ENCODE results near the gene KNDC1. TPM values are rescaled to one million over a fixed set of nuclear protein-coding genes. Genes with fewer than 3 reads are reported as not detected.

Gene KNDC1
- total RNA-seq, 1 experiment from 2014 or later, result 15.7 TPM

DNA sequence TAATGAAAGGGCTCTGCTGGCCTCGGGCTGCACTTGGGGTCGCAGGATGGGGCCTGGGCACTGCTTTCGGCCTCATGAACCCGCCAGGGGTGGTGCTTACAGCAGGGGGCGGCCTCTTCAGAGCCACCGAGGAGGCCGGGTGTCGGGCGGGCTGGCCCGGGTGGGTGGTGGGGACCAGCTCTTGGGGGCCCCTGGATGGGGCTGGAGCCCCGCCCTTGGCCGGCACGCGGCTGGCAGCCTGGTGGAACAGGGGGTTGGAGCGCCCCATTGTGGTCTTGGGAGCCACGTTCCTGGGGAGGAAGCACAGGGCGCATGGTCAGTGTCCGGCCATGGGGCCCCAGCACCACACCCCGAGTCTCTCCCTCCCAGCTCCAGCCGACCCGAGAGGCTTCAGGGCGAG, 107.8 kb downstream of the KNDC1 start:
- Histone ChIP-seq H3K4ac (ENCODE audit: low read depth, low read length) (no peak overlapping the region), H3K4me1 (ENCODE audit: insufficient read depth, low read length) (no peaks in the 10 kb centered on the region), H3T11ph (ENCODE audit: low read length) (no peak overlapping the region), H4K8ac (replicated peaks; ENCODE audit: insufficient read length, low read depth, low read length) (no peak overlapping the region), H2BK20ac (ENCODE audit: low read depth, low read length, poor library complexity, severe bottlenecking) (no peak overlapping the region), H3K79me2 (ENCODE audit: insufficient read depth, low read length) (no peaks in the 10 kb centered on the region), H3K4me2 (ENCODE audit: insufficient read depth, insufficient read length, low read length) (no peak overlapping the region), H3K18ac (ENCODE audit: insufficient read length, low read depth, low read length) (no peak overlapping the region), H4K5ac (ENCODE audit: insufficient read length, low read depth, low read length) (no peak overlapping the region), H2AFZ (ENCODE audit: low read length) (no peak overlapping the region), H3K56ac (ENCODE audit: insufficient read length, low read depth, low read length) (no peak overlapping the region), H2BK5ac (ENCODE audit: insufficient read length, low read length) (no peak overlapping the region), H3K9ac (ENCODE audit: extremely low read depth, insufficient read length, low read length) (no peak overlapping the region), H4K91ac (ENCODE audit: insufficient read length, low read depth, low read length) (no peak overlapping the region), H3K23me2 (ENCODE audit: insufficient read length, low read depth, low read length, poor library complexity, severe bottlenecking) (no peaks in the 10 kb centered on the region), H2BK15ac (ENCODE audit: low read depth, low read length) (no peak overlapping the region), H3K79me1 (ENCODE audit: insufficient read depth, low read depth, low read length, poor library complexity, severe bottlenecking) (no peaks in the 10 kb centered on the region), H3K9me3 (ENCODE audit: control insufficient read depth, low read depth, low read length) (no peaks in the 10 kb centered on the region), H2BK120ac (ENCODE audit: low read depth, low read length, poor library complexity, severe bottlenecking) (no peak overlapping the region), H3K14ac (ENCODE audit: insufficient read depth, low read length) (no peak overlapping the region), H3K27me3 (ENCODE audit: insufficient read depth, low read length) (no peaks in the 10 kb centered on the region; the same call in 1 of the 2 replicates), H4K20me1 (ENCODE audit: control insufficient read depth, insufficient read depth, insufficient read length) (peaks cover under 1% of the 10 kb centered on the region), H3K27ac (ENCODE audit: insufficient read length, low read depth, low read length) (no peak overlapping the region), H2BK12ac (ENCODE audit: insufficient read length, low read depth, low read length) (no peak overlapping the region), H3K23ac (ENCODE audit: insufficient read length, low read depth, low read length) (no peak overlapping the region), H2AK5ac (ENCODE audit: insufficient read length, low read length) (no peak overlapping the region)
- Mint-ChIP-seq H3K27ac (no peak overlapping the region), H3K4me1 (peaks cover 0 to 5% of the 10 kb centered on the region in 2 experiments; a peak in 3 of 4 replicates), H3K36me3 (ENCODE audit: insufficient read depth in 1 of 3, low read depth in 3 of 3) (no peaks in the 10 kb centered on the region), H3K9me3 (no peaks in the 10 kb centered on the region), H3K27me3 (ENCODE audit: low read depth) (peaks cover 14% of the 10 kb centered on the region), H3K4me3 (no peak overlapping the region)
- TF ChIP-seq, protein P1, sequence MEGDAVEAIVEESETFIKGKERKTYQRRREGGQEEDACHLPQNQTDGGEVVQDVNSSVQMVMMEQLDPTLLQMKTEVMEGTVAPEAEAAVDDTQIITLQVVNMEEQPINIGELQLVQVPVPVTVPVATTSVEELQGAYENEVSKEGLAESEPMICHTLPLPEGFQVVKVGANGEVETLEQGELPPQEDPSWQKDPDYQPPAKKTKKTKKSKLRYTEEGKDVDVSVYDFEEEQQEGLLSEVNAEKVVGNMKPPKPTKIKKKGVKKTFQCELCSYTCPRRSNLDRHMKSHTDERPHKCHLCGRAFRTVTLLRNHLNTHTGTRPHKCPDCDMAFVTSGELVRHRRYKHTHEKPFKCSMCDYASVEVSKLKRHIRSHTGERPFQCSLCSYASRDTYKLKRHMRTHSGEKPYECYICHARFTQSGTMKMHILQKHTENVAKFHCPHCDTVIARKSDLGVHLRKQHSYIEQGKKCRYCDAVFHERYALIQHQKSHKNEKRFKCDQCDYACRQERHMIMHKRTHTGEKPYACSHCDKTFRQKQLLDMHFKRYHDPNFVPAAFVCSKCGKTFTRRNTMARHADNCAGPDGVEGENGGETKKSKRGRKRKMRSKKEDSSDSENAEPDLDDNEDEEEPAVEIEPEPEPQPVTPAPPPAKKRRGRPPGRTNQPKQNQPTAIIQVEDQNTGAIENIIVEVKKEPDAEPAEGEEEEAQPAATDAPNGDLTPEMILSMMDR (conservative IDR thresholded peaks at IDR 0.05), result peak; percentile 33; the same call in 2 of the 3 replicates
- no peak for DNase-seq
- WGBS (ENCODE audit: extremely low coverage, insufficient read length, low lambda C conversion rate), result no CpG with 5 or more reads among the region's 22 CpGs

All from H9 (cell line).